GM23338 (cell line): ENCODE data around the gene RIC1. TPM values are rescaled to one million over a fixed set of nuclear protein-coding genes. Genes with fewer than 3 reads are reported as not detected.
A peak's percentile ranks its signal among the peaks of the same experiment; 100 is the strongest.
"Not testable (repeated sequence)": the region's sequence is repeated elsewhere in the genome, so short reads cannot be mapped to it uniquely, and the experiment has no call there.

Source experiments
- ATAC-seq: fragments of 200-7000 bp; cut with Tn5 transposase; 3 replicates; pipeline ENCODE4 v1.9.1; 2020
- DNase-seq: peaks from one replicate; pipeline ENCODE4 v3.0.0-alpha.2; 2015; ENCODE audit warnings: low spot score
- H2AFZ ChIP-seq: fragments of 200-600 bp; sonication (generic); 2 replicates; pipeline ENCODE4 v1.8.0; 2016; ENCODE audit warnings: antibody characterized with exemption, mild to moderate bottlenecking, moderate library complexity
- H3F3A ChIP-seq: fragments of 200-600 bp; sonication (generic); replicated peaks from 2 replicates; pipeline ENCODE4 v1.8.0; 2017; ENCODE audit warnings: antibody characterized with exemption, mixed run types, low read depth
- H3K27ac ChIP-seq: fragments of 200-600 bp; sonication (generic); 2 replicates; pipeline ENCODE4 v1.6.1; 2016; ENCODE audit warnings: low read depth
- H3K27me3 ChIP-seq: fragments of 200-600 bp; sonication (generic); 2 replicates; pipeline ENCODE4 v1.8.0; 2016; ENCODE audit warnings: mild to moderate bottlenecking, mixed run types, moderate library complexity; ENCODE audit not compliant: insufficient read depth
- H3K36me3 ChIP-seq: fragments of 200-600 bp; sonication (generic); 2 replicates; pipeline ENCODE4 v1.8.0; 2016; ENCODE audit warnings: mild to moderate bottlenecking; ENCODE audit not compliant: insufficient read depth
- H3K4me1 ChIP-seq: fragments of 200-600 bp; sonication (generic); 2 replicates; pipeline ENCODE4 v1.8.0; 2016; ENCODE audit warnings: mild to moderate bottlenecking, moderate library complexity; ENCODE audit not compliant: insufficient read depth
- H3K4me2 ChIP-seq: fragments of 200-600 bp; sonication (generic); 2 replicates; pipeline ENCODE4 v1.7.1; 2017; ENCODE audit warnings: mixed run types
- H3K4me3 ChIP-seq: fragments of 200-600 bp; sonication (generic); 2 replicates; pipeline ENCODE4 v1.6.1; 2016; ENCODE audit warnings: mixed run types
- H3K79me2 ChIP-seq: fragments of 200-600 bp; sonication (generic); replicated peaks from 2 replicates; pipeline ENCODE4 v1.8.0; 2017; ENCODE audit warnings: mild to moderate bottlenecking; ENCODE audit not compliant: insufficient read depth
- H3K9me2 ChIP-seq: fragments of 200-600 bp; sonication (generic); 2 replicates; pipeline ENCODE4 v1.8.0; 2017; ENCODE audit not compliant: insufficient read depth
- H4K20me1 ChIP-seq: fragments of 200-600 bp; sonication (generic); replicated peaks from 2 replicates; pipeline ENCODE4 v1.8.0; 2017; ENCODE audit warnings: mild to moderate bottlenecking; ENCODE audit not compliant: insufficient read depth
- H3K27ac Mint-ChIP-seq: 2 replicates; pipeline ENCODE4 v1.8.0; 2020; ENCODE audit warnings: inconsistent platforms, mild to moderate bottlenecking, moderate library complexity, mixed read lengths
- H3K27me3 Mint-ChIP-seq: 3 replicates; pipeline ENCODE4 v1.8.0; 2022; ENCODE audit warnings: low read depth, mild to moderate bottlenecking, moderate library complexity, mixed read lengths, inconsistent platforms; ENCODE audit not compliant: insufficient read depth, poor library complexity
- H3K36me3 Mint-ChIP-seq: 3 replicates; pipeline ENCODE4 v1.8.0; 2021; ENCODE audit warnings: low read depth, mild to moderate bottlenecking, inconsistent platforms, moderate library complexity, mixed read lengths
- H3K4me1 Mint-ChIP-seq: 3 replicates; pipeline ENCODE4 v1.8.0; 2020; ENCODE audit warnings: mild to moderate bottlenecking, inconsistent platforms, mixed read lengths
- H3K4me3 Mint-ChIP-seq: 3 replicates; pipeline ENCODE4 v1.8.0; 2021; ENCODE audit warnings: moderate library complexity, mild to moderate bottlenecking, inconsistent platforms, mixed read lengths
- H3K9me3 Mint-ChIP-seq: 3 replicates; pipeline ENCODE4 v1.8.0; 2020; ENCODE audit warnings: moderate library complexity, mild to moderate bottlenecking, inconsistent platforms, mixed read lengths
- CREB1 ChIP-seq: fragments of 250-450 bp; sonication (Bioruptor Pico); IDR thresholded peaks from 2 replicates; pipeline ENCODE4 v1.5.0; 2020; ENCODE audit warnings: low read depth, mild to moderate bottlenecking, moderate library complexity
- CTCF ChIP-seq, 2 experiments: fragments of 200-600 bp in 1 of 2; sonication (generic) in 1 of 2; conservative IDR thresholded peaks; 2 replicates each; pipeline versions ENCODE4 v1.5.1 to v1.6.1; 2016 to 2017; ENCODE audit warnings: antibody characterized with exemption in 2 of 2, low read depth in 2 of 2, mild to moderate bottlenecking in 2 of 2, moderate library complexity in 1 of 2
- EZH2phosphoT487 ChIP-seq: fragments of 200-600 bp; sonication (generic); IDR thresholded peaks from one replicate; pipeline ENCODE4 v1.8.1; 2018; ENCODE audit warnings: antibody characterized with exemption; ENCODE audit not compliant: unreplicated experiment
- NANOG ChIP-seq: IDR thresholded peaks from 2 replicates; pipeline ENCODE4 v1.6.1; 2016; ENCODE audit warnings: antibody characterized with exemption, borderline replicate concordance
- POLR2AphosphoS5 ChIP-seq: IDR thresholded peaks from 2 replicates; pipeline ENCODE4 v1.6.1; 2016; ENCODE audit warnings: antibody characterized with exemption, low read depth
- ZNF114 ChIP-seq: fragments of 250-450 bp; sonication (Bioruptor Pico); IDR thresholded peaks from 2 replicates; pipeline ENCODE4 v1.5.0; 2020; ENCODE audit warnings: mild to moderate bottlenecking, moderate library complexity
- polyA plus RNA-seq: library from polyadenylated mRNA; unstranded; fragments of >200 nt; fragmentation: Nextera tagmentation; extraction: Ambion mirVana; gene quantifications from 2 replicates; pipeline ENCODE4 v1.2.1, GENCODE V29; 2016
- total RNA-seq: library from RNA; depleted of rRNA; stranded (reverse); fragments of >200 nt; shearing (Covaris generic); gene quantifications from 2 replicates; pipeline ENCODE4 v1.2.3, GENCODE V29; 2014

Gene RIC1
- total and polyA plus RNA-seq, 2 experiments from 2014 or later, result 7.8 to 34.9 TPM

DNA sequence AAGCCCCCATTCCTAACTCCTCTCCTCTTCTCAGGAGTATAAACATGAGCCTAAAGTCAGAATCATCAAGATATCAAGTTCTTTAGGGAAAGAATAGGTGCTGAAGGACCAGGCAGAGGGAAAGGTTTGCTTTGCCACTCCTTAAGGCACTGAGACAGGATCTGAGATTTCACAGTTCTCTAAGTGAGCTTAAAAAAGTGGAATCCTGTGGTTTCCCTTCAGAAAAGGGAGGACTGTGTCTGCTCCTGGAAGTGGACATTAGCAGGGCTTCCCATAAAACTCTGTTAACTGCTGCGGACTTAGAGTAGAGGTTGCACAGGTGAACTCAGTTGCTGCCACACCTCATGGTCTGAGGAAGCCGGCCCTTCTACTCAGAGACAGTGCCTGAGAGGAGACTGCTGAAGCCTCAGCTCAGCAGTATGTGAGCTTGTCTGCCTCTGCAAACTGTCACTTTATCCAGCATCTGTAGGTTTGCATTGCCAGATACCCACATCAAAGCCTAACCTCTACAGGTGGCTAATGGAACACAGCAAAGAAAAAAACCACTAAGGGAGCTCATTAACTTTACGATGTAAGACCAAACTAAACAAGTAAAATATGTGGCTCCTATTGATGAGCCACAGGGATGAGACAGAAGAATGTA is 42.9 kb downstream of the RIC1 start:
- Mint-ChIP-seq H3K27me3 (no peaks in the 10 kb centered on the region), H3K4me3 (no peak overlapping the region), H3K9me3 (peaks cover 6% of the 10 kb centered on the region; the same call in 2 of the 3 replicates), H3K27ac (no peak overlapping the region), H3K4me1 (peaks cover 15% of the 10 kb centered on the region; the same call in 2 of the 3 replicates), H3K36me3 (peaks cover 19% of the 10 kb centered on the region)
- TF ChIP-seq CREB1 (CRISPR knock-in tag), result no peak
- no peak for TF ChIP-seq EZH2phosphoT487
- no peak for TF ChIP-seq POLR2AphosphoS5
- TF ChIP-seq CTCF (conservative IDR thresholded peaks at IDR 0.05; ENCODE audit: low read depth in 2 of 2), result no peak
- TF ChIP-seq ZNF114 (CRISPR knock-in tag), result no peak
- no peak for TF ChIP-seq NANOG
- Histone ChIP-seq H3F3A (no peaks in the 10 kb centered on the region), H3K4me2 (no peak overlapping the region), H4K20me1 (peaks cover 32% of the 10 kb centered on the region), H3K79me2 (peaks cover 63% of the 10 kb centered on the region), H2AFZ (no peak overlapping the region), H3K27ac (no peak overlapping the region), H3K9me2 (no peaks in the 10 kb centered on the region), H3K4me3 (no peak overlapping the region), H3K27me3 (no peaks in the 10 kb centered on the region), H3K4me1 (peaks cover 11% of the 10 kb centered on the region), H3K36me3 (peaks cover 4% of the 10 kb centered on the region; the same call in 1 of the 2 replicates)
- ATAC-seq (peak; percentile 76), DNase-seq (no peak)

DNA sequence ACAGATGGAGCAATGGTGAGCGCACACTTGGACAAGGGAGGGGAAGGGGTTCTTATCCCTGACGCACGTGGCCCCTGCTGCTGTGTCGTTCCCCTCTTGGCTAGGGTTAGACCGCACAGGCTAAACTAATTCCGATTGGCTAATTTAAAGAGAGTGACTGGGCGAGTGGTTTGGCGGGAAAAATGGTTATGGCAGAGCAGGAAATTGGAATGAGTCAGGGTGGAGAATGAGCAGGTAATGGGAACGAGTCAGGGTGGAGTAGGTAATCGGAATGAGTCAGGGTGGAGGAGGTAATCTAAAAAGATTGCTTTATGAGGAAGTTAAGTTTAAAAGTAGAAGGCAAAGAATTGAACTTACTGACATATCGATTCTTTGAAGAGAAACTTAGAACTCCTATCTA is 46.1 kb downstream of the RIC1 start:
- not testable (repeated sequence) for H3K4me3 ChIP-seq, H3K36me3 ChIP-seq, H3K4me2 ChIP-seq, H3K4me3 Mint-ChIP-seq, DNase-seq, H3K27me3 ChIP-seq, H3K27ac Mint-ChIP-seq, H3K36me3 Mint-ChIP-seq, H2AFZ ChIP-seq, ATAC-seq, H3F3A ChIP-seq, H3K27ac ChIP-seq, H3K9me3 Mint-ChIP-seq, H3K9me2 ChIP-seq, H3K27me3 Mint-ChIP-seq
- H3K4me1 Mint-ChIP-seq, result peaks cover 15% of the 10 kb centered on the region; the same call in 2 of the 3 replicates
- H3K4me1 ChIP-seq, result peaks cover 11% of the 10 kb centered on the region
- peaks cover 58% of the 10 kb centered on the region for H3K79me2 ChIP-seq
- peaks cover 15% of the 10 kb centered on the region for H4K20me1 ChIP-seq

DNA sequence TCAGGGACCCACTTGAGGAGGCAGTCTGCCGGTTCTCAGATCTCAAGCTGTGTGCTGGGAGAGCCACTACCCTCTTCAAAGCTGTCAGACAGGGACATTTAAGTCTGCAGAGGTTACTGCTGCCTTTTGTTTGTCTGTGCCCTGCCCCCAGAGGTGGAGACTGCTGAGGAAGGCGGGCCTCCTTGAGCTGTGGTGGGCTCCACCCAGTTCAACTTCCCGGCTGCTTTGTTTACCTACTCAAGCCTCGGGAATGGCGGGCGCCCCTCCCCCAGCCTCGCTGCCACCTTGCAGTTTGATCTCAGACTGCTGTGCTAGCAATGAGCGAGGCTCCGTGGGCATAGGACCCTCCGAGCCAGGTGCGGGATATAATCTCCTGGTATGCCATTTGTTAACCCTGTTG is 54.7 kb downstream of the RIC1 start:
- H4K20me1 ChIP-seq, H2AFZ ChIP-seq, H3K27me3 Mint-ChIP-seq, H3K36me3 ChIP-seq, H3K4me1 ChIP-seq, H3K27ac ChIP-seq, H3K9me2 ChIP-seq, ATAC-seq, H3K27ac Mint-ChIP-seq, H3K4me2 ChIP-seq, H3K27me3 ChIP-seq, H3F3A ChIP-seq, DNase-seq, H3K4me3 ChIP-seq, H3K4me3 Mint-ChIP-seq: not testable (repeated sequence)
- H3K36me3 Mint-ChIP-seq, result peaks cover 50% of the 10 kb centered on the region
- peaks cover 44% of the 10 kb centered on the region for H3K9me3 Mint-ChIP-seq
- peaks cover 69% of the 10 kb centered on the region for H3K79me2 ChIP-seq
- H3K4me1 Mint-ChIP-seq, result peaks cover 14% of the 10 kb centered on the region
